Measurements from ENCODE around the gene PAPOLB. TPM values are rescaled to one million over a fixed set of nuclear protein-coding genes. Genes with fewer than 3 reads are reported as not detected.

PAPOLB gene
- total and polyA plus RNA-seq, 2 of the 4 experiments (the other 2 are of a cell fraction): under 0.01 TPM; not detected in 1

DNA sequence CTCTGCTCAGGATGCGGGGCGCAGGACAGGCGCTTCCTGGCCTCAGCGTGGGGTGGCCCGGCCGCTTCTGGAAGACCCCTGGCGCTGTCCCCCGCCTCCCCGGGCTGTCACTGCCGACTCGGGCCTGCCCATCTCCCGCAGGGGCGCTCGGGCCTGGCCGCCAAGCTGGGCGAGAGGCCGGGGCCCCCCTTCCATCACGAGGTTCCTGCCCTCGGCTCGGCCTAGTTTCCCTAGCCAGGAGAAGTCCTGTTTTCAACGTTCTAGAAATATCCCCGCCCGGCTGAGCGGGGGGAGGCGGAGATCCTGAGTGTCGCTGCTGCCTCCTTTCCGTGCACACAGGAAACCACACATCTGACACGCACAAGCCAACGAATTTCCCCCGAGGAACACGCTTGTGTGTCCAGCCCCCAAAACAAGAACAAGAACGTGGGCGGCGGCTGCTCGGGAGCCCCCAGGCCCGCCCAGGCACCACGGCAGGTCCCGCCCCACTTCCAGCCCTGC lies 52.7 kb downstream of the PAPOLB start:
- no peak overlapping the region for H3K4ac ChIP-seq (ENCODE audit: low read depth, low read length)
- H3K4me3 ChIP-seq (ENCODE audit: insufficient read depth, low read depth, low read length): no peak overlapping the region
- no peak overlapping the region for H4K5ac ChIP-seq (ENCODE audit: low read depth, low read length)
- no peak overlapping the region for H3K4me2 ChIP-seq (ENCODE audit: low read depth, low read length)
- H3K27me3 ChIP-seq (ENCODE audit: control insufficient read depth, insufficient read depth, low read length): peaks cover 16% of the 10 kb centered on the region
- H4K20me1 ChIP-seq (ENCODE audit: insufficient read depth, low read length): no peaks in the 10 kb centered on the region
- in situ Hi-C loops (cut with MboI; ENCODE audit: low sequenced_read_pairs): no loop called here
- no peak overlapping the region for H4K91ac ChIP-seq (ENCODE audit: insufficient read depth, low read depth, low read length)
- BruUV-seq (replicated peaks): no TSS peak
- TF ChIP-seq FOS (IDR thresholded peaks at IDR 0.05; ENCODE audit: low read depth, low read length): no peak
- TF ChIP-seq BHLHE40 (IDR thresholded peaks at IDR 0.05; ENCODE audit: low read depth, low read length): no peak
- TF ChIP-seq MXI1 (IDR thresholded peaks at IDR 0.05; ENCODE audit: borderline replicate concordance, low read depth, low read length): no peak
- TF ChIP-seq POLR2A (IDR thresholded peaks at IDR 0.05; ENCODE audit: low read depth, low read length): no peak
- TF ChIP-seq MAFK (IDR thresholded peaks at IDR 0.05; ENCODE audit: low read depth, low read length): no peak
- no peaks in the 10 kb centered on the region for H3K36me3 ChIP-seq (ENCODE audit: control insufficient read depth, insufficient read depth, low read length)
- H3K23ac ChIP-seq (ENCODE audit: low read depth, low read length): no peak overlapping the region
- H3K79me1 ChIP-seq (ENCODE audit: low read depth in 1 of 2, low read length in 2 of 2): no peaks in the 10 kb centered on the region
- H2AK5ac ChIP-seq (ENCODE audit: low read depth, low read length): no peak overlapping the region
- H2AFZ ChIP-seq (replicated peaks; ENCODE audit: low read length, poor library complexity): no peak overlapping the region
- no peak overlapping the region for H2BK15ac ChIP-seq (ENCODE audit: low read depth, low read length)
- no peak overlapping the region for H3K56ac ChIP-seq (ENCODE audit: extremely low read depth, insufficient read depth, low read length)
- DNase-seq (no peak), ATAC-seq (ENCODE audit: low read depth) (no peak)
- 87% methylated on average over 22 of the region's 38 CpGs; no CpG with 5 or more reads in 1 of the 2 experiments for WGBS, 2 experiments (ENCODE audit: extremely low coverage in 2 of 2, insufficient read length in 1 of 2)
- dilution Hi-C loops (cut with HindIII; ENCODE audit: low sequenced_read_pairs, unreplicated experiment): no loop called here
- no peaks in the 10 kb centered on the region for H3K4me1 ChIP-seq (ENCODE audit: control insufficient read depth, insufficient read depth, low read length)
- H2BK20ac ChIP-seq (ENCODE audit: low read depth, low read length): no peak overlapping the region
- no peak overlapping the region for H4K8ac ChIP-seq (ENCODE audit: low read depth in 2 of 2, low read length in 2 of 2)
- H2BK5ac ChIP-seq (ENCODE audit: low read depth, low read length, poor library complexity, severe bottlenecking): no peak overlapping the region
- intact Hi-C loops (cut with micrococcal nuclease): no loop called here
- ChIA-PET CTCF (no interaction called here), POLR2A (ENCODE audit: unreplicated experiment) (no interaction called here)
- H3K27ac ChIP-seq (ENCODE audit: insufficient read depth, low read length): no peak overlapping the region
- no peak overlapping the region for H3K14ac ChIP-seq (replicated peaks; ENCODE audit: low read depth, low read length)
- no peak overlapping the region for H3K9ac ChIP-seq (ENCODE audit: low read depth, low read length)
- H3K18ac ChIP-seq (ENCODE audit: low read depth, low read length): no peak overlapping the region
- H2AK9ac ChIP-seq (replicated peaks; ENCODE audit: low read depth, low read length, poor library complexity): no peak overlapping the region
- H2BK120ac ChIP-seq (ENCODE audit: low read depth, low read length): no peak overlapping the region
- H3K9me1 ChIP-seq (ENCODE audit: insufficient read depth, low read length): no peaks in the 10 kb centered on the region
- H3K9me3 ChIP-seq (ENCODE audit: control insufficient read depth, insufficient read depth, low read length): peaks cover 6% of the 10 kb centered on the region
